IMR-90 (cell line): Measurements from ENCODE around the gene HSPB1.

Experiments used
- CHD1 ChIP-seq: IDR thresholded peaks from 2 replicates; pipeline ENCODE4 v1.6.1; 2012; ENCODE audit warnings: low read depth, low read length, improper control_type of control experiment
- MXI1 ChIP-seq: IDR thresholded peaks from 2 replicates; pipeline ENCODE4 v1.6.1; 2012; ENCODE audit warnings: low read depth, mild to moderate bottlenecking, low read length, moderate library complexity, borderline replicate concordance
- POLR2A ChIP-seq: IDR thresholded peaks from 2 replicates; pipeline ENCODE4 v1.6.1; 2012; ENCODE audit warnings: mild to moderate bottlenecking, low read depth, low read length
- RCOR1 ChIP-seq: IDR thresholded peaks from 2 replicates; pipeline ENCODE4 v1.6.1; 2012; ENCODE audit warnings: mild to moderate bottlenecking, low read length, improper control_type of control experiment; ENCODE audit not compliant: insufficient replicate concordance
- RFX5 ChIP-seq: IDR thresholded peaks from 2 replicates; pipeline ENCODE4 v1.8.0; 2012; ENCODE audit warnings: low read depth, mild to moderate bottlenecking, low read length, moderate library complexity
- TF ChIP-seq, protein P1 (sequence below): fragments of 150-350 bp; IDR thresholded peaks from 2 replicates; pipeline ENCODE4 v1.6.1; 2016; ENCODE audit warnings: low read depth, mild to moderate bottlenecking, low read length, moderate library complexity, borderline replicate concordance
- TF ChIP-seq, protein P2 (sequence below): conservative IDR thresholded peaks from 2 replicates; pipeline ENCODE4 v1.5.1; 2012; ENCODE audit warnings: mild to moderate bottlenecking, low read depth, low read length, improper control_type of control experiment

DNA sequence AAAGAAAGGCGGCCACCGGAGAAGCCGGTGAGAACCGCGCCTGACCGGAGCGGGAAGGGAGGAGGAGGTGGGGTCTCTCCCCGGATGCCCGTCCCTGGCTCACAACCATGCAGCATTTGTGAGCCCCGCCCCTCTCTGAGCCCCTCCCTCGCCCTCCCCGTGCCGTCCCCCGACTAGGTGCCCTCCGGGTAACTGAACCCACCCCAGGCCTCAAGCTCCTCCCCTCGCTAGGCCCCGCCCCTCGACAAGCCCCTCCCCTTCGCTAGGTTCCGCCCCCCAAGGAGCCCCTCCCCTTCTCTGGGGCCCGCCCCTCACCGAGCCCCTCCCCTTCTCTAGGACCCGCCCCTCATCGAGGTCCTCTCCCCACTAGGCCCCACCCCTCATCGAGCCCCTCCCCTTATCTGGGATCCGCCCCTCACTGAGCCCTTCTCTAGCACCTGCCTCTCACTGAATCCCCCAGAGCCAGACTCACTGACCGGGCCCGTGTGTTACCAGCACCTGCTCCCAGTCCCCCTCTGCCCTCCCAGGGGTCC is 42.2 kb upstream of the HSPB1 start:
- TF ChIP-seq RFX5 (no peak), MXI1 (no peak), POLR2A (no peak), RCOR1 (no peak), CHD1 (no peak)
- TF ChIP-seq, protein P1, sequence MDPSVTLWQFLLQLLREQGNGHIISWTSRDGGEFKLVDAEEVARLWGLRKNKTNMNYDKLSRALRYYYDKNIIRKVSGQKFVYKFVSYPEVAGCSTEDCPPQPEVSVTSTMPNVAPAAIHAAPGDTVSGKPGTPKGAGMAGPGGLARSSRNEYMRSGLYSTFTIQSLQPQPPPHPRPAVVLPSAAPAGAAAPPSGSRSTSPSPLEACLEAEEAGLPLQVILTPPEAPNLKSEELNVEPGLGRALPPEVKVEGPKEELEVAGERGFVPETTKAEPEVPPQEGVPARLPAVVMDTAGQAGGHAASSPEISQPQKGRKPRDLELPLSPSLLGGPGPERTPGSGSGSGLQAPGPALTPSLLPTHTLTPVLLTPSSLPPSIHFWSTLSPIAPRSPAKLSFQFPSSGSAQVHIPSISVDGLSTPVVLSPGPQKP: no peak
- TF ChIP-seq, protein P2, sequence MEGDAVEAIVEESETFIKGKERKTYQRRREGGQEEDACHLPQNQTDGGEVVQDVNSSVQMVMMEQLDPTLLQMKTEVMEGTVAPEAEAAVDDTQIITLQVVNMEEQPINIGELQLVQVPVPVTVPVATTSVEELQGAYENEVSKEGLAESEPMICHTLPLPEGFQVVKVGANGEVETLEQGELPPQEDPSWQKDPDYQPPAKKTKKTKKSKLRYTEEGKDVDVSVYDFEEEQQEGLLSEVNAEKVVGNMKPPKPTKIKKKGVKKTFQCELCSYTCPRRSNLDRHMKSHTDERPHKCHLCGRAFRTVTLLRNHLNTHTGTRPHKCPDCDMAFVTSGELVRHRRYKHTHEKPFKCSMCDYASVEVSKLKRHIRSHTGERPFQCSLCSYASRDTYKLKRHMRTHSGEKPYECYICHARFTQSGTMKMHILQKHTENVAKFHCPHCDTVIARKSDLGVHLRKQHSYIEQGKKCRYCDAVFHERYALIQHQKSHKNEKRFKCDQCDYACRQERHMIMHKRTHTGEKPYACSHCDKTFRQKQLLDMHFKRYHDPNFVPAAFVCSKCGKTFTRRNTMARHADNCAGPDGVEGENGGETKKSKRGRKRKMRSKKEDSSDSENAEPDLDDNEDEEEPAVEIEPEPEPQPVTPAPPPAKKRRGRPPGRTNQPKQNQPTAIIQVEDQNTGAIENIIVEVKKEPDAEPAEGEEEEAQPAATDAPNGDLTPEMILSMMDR: no peak
